HG02884 (cell line): ENCODE results near the gene MCCD1.
"Not testable (repeated sequence)": the region's sequence is repeated elsewhere in the genome, so short reads cannot be mapped to it uniquely, and the experiment has no call there.

Experiments used
- ATAC-seq: cut with Tn5 transposase; IDR thresholded peaks from one replicate; pipeline ENCODE4 v1.9.1; 2021; ENCODE audit warnings: mild to moderate bottlenecking, moderate library complexity; ENCODE audit not compliant: unreplicated experiment

The MCCD1 gene

GRCh38 chr6:31541658-31542521 lies 13.1 kb downstream of the MCCD1 start, which contains the start of gene DDX39B:
DDX39B (minus strand) TSS chr6:31542003; CDS start chr6:31540532, 1,471 bp downstream.
- ATAC-seq, result no peak

GRCh38 chr6:31543639-31544038 lies 14.9 kb downstream of the MCCD1 start:
- no peak for ATAC-seq

GRCh38 chr6:31544676-31545075 lies 15.9 kb downstream of the MCCD1 start:
- no peak for ATAC-seq

- no peak for ATAC-seq
Measured at GRCh38 chr6:31545291-31545690, 16.5 kb downstream of the MCCD1 start.

GRCh38 chr6:31546339-31546957 lies 17.7 kb downstream of the MCCD1 start, which contains the start of gene ATP6V1G2:
ATP6V1G2 (minus strand) TSS chr6:31546608; CDS start chr6:31546559, 49 bp downstream.
- ATAC-seq, result no peak

- no peak for ATAC-seq
Measured at GRCh38 chr6:31546958-31547726, 18.4 kb downstream of the MCCD1 start, which contains the start of gene NFKBIL1. NFKBIL1 (plus strand) TSS chr6:31547608; CDS start chr6:31547695, 87 bp downstream.

- no peak for ATAC-seq
Measured at GRCh38 chr6:31547727-31548543, 19.2 kb downstream of the MCCD1 start.

- ATAC-seq, result no peak
Measured at GRCh38 chr6:31548544-31548873, 19.7 kb downstream of the MCCD1 start.

- not testable (repeated sequence) for ATAC-seq
Measured at GRCh38 chr6:31551371-31551770, 22.6 kb downstream of the MCCD1 start.

GRCh38 chr6:31556307-31556706 lies 27.5 kb downstream of the MCCD1 start:
- ATAC-seq, result no peak

- no peak for ATAC-seq
Measured at GRCh38 chr6:31557443-31558317, 28.9 kb downstream of the MCCD1 start.

GRCh38 chr6:31558318-31558625 lies 29.5 kb downstream of the MCCD1 start:
- ATAC-seq, result no peak

- no peak for ATAC-seq
Measured at GRCh38 chr6:31558631-31559500, 30.1 kb downstream of the MCCD1 start.

GRCh38 chr6:31559606-31559957 lies 30.8 kb downstream of the MCCD1 start:
- no peak for ATAC-seq

- ATAC-seq, result peak; percentile 58
Measured at GRCh38 chr6:31559958-31560696, 31.4 kb downstream of the MCCD1 start.

GRCh38 chr6:31560697-31561058 lies 31.9 kb downstream of the MCCD1 start:
- ATAC-seq, result no peak

GRCh38 chr6:31567531-31568370 lies 39.0 kb downstream of the MCCD1 start:
- no peak for ATAC-seq
